ENCODE measurements around the gene TRAPPC6A. TPM values are rescaled to one million over a fixed set of nuclear protein-coding genes. Genes with fewer than 3 reads are reported as not detected.

The TRAPPC6A gene
- total RNA-seq, 1 experiment from 2014 or later = 26.9 TPM

DNA sequence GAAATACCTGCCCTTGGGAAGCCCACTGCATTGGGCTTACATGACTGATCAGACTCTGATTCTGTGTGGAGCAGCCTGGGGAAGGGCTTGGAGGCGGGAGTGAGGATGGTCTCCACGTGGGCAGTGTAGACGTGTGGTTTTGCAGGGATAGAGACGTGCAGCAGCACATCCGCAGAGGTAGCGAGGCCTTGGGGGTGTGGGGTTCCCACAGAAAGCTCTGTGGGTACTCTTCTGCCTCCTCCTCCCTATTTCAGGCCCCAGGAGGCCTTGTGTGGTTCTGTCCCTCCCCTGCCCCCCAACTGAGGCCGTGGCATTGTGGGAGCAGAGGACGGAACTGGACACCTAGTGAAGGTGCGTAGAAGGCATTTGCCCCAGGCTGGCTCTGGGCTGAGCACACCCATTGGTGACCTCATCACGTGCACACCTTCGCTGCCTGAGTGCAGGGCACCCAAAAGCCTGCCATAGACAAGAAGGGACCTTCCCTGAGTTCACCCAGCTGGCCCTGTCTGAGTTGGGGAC is 56.2 kb downstream of the TRAPPC6A start:
- H3K9me3 ChIP-seq (ENCODE audit: control insufficient read depth in 1 of 2, insufficient read depth in 1 of 2, low read depth in 1 of 2, low read length in 2 of 2) = no peaks in the 10 kb centered on the region
- H3K27ac ChIP-seq (ENCODE audit: low read depth, low read length) = no peak overlapping the region
- peaks cover 74% of the 10 kb centered on the region for H3K79me2 ChIP-seq (ENCODE audit: insufficient read depth, low read length)
- ChIA-PET CTCF (no interaction called here), RAD21 (ENCODE audit: low non-redundant PET in 1 of 2, low total read pairs in 2 of 2, uncharacterized antibody in 2 of 2, unreplicated experiment in 2 of 2) (no interaction called here), POLR2A (no interaction called here)
- H3K4me1 ChIP-seq (ENCODE audit: control insufficient read depth in 1 of 2, insufficient read depth in 2 of 2, low read length in 2 of 2) = peaks cover 0 to 4% of the 10 kb centered on the region in 2 experiments; a peak in 3 of 4 replicates
- H2AFZ ChIP-seq (ENCODE audit: low read depth, low read length, poor library complexity, severe bottlenecking) = no peak overlapping the region
- no peaks in the 10 kb centered on the region for H3K9me2 ChIP-seq (ENCODE audit: insufficient read depth)
- no peak overlapping the region for H3K4me3 ChIP-seq (replicated peaks in 1 of 2; ENCODE audit: low read depth in 1 of 2, low read length in 2 of 2)
- H3K9ac ChIP-seq (ENCODE audit: low read length) = no peak overlapping the region
- BruUV-seq (replicated peaks) = no TSS peak
- intact Hi-C loops (cut with micrococcal nuclease) = no loop called here
- ATAC-seq (no peak), DNase-seq (ENCODE audit: low read depth, low spot score) (no peak)
- no peak overlapping the region for H3K4me2 ChIP-seq (ENCODE audit: low read length)
- no peaks in the 10 kb centered on the region for H3K27me3 ChIP-seq (ENCODE audit: insufficient read depth, low read length)
- H4K20me1 ChIP-seq (ENCODE audit: insufficient read depth) = no peaks in the 10 kb centered on the region
- TF ChIP-seq MAX (IDR thresholded peaks at IDR 0.05) = no peak
- TF ChIP-seq YY1 (IDR thresholded peaks at IDR 0.05; ENCODE audit: extremely low read depth, insufficient replicate concordance, low read depth, low read length) = no peak
- no peak for TF ChIP-seq CTCF (IDR thresholded peaks at IDR 0.05 in 2 of 3, conservative IDR thresholded peaks at IDR 0.05 in 1 of 3; ENCODE audit: borderline replicate concordance in 1 of 3, insufficient read depth in 1 of 3, low read depth in 2 of 3, low read length in 2 of 3)
- TF ChIP-seq CEBPB (IDR thresholded peaks at IDR 0.05; ENCODE audit: low read depth) = no peak
- no peak for TF ChIP-seq ZFX (IDR thresholded peaks at IDR 0.05)
- TF ChIP-seq ELF1 (IDR thresholded peaks at IDR 0.05; ENCODE audit: borderline replicate concordance, low read depth) = no peak
- TF ChIP-seq, protein P1, sequence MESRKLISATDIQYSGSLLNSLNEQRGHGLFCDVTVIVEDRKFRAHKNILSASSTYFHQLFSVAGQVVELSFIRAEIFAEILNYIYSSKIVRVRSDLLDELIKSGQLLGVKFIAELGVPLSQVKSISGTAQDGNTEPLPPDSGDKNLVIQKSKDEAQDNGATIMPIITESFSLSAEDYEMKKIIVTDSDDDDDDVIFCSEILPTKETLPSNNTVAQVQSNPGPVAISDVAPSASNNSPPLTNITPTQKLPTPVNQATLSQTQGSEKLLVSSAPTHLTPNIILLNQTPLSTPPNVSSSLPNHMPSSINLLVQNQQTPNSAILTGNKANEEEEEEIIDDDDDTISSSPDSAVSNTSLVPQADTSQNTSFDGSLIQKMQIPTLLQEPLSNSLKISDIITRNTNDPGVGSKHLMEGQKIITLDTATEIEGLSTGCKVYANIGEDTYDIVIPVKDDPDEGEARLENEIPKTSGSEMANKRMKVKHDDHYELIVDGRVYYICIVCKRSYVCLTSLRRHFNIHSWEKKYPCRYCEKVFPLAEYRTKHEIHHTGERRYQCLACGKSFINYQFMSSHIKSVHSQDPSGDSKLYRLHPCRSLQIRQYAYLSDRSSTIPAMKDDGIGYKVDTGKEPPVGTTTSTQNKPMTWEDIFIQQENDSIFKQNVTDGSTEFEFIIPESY (IDR thresholded peaks at IDR 0.05; ENCODE audit: extremely low read depth, insufficient replicate concordance, low read length) = no peak
- no peak for TF ChIP-seq ZNF274 (IDR thresholded peaks at IDR 0.05; ENCODE audit: low read depth, low read length)
- TF ChIP-seq SP1 (IDR thresholded peaks at IDR 0.05; ENCODE audit: low read depth) = no peak
- H3K36me3 ChIP-seq (ENCODE audit: control insufficient read depth in 1 of 2, insufficient read depth in 2 of 2, low read length in 2 of 2) = no peaks in the 10 kb centered on the region
